Endometrium (tissue), 2 donors: ENCODE results near the gene RHOT1.
"Not testable (repeated sequence)": the region's sequence is repeated elsewhere in the genome, so short reads cannot be mapped to it uniquely, and the experiment has no call there.

ENCODE experiments used
- FAIRE-seq: peaks from 2 replicates; lab custom pipeline; 2012; peaks lifted over from hg19 to GRCh38; lab: Jason Lieb, UNC
- donor health status: control.
- donor health status: control.

RHOT1 gene

GRCh38 chr17:32227910-32228309 is 85.6 kb downstream of the RHOT1 start:
- FAIRE-seq: no peak

- FAIRE-seq: no peak
Measured at GRCh38 chr17:32235588-32235987, 93.3 kb downstream of the RHOT1 start.

GRCh38 chr17:32239456-32239855 is 97.2 kb downstream of the RHOT1 start:
- FAIRE-seq: no peak

GRCh38 chr17:32240750-32241149 is 98.4 kb downstream of the RHOT1 start:
- FAIRE-seq: no peak

- no peak for FAIRE-seq
Measured at GRCh38 chr17:32241640-32242039, 99.3 kb downstream of the RHOT1 start.

DNA sequence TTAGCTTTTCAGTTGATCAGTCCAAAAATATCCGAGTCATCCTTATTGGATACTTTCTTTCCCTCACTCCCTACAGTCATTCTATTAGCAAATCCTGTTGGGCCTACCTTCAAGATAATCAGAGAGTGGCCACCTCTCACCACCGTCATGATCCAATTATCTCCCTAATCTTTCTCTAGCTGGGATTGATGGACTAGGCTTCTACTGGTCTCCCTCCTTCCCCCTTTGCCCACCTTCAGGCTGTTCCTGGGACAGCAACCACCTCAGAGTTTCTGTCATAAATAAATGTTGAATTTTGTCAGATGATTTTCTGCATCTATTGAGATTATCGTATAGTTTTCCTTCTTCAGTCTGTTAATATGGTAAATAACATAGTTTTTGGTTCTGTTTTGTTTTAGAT is 107.2 kb downstream of the RHOT1 start:
- no peak for FAIRE-seq

DNA sequence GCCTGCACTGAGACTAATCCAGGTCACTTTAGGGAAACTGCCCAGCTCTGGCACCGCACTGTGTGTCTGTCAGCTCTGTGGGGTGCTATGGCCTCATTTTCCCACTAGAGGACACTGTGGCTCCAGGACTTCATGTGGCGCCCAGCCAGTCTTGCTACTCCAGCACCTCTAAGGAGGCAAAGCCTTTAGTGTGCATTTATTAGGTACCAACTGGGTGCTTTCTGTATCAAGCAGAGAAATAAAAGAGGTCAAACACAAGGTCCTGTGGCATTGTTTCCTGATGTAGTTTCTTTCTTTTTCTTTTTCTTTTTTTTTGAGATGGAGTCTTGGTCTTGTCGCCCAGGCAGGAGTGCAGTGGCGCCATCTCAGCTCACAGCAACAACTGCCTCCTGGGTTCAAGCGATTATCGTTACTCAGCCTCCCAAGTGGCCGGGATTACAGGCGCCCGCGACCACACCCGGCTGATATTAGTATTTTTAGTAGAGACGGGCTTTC is 110.9 kb downstream of the RHOT1 start:
- FAIRE-seq: no peak

DNA sequence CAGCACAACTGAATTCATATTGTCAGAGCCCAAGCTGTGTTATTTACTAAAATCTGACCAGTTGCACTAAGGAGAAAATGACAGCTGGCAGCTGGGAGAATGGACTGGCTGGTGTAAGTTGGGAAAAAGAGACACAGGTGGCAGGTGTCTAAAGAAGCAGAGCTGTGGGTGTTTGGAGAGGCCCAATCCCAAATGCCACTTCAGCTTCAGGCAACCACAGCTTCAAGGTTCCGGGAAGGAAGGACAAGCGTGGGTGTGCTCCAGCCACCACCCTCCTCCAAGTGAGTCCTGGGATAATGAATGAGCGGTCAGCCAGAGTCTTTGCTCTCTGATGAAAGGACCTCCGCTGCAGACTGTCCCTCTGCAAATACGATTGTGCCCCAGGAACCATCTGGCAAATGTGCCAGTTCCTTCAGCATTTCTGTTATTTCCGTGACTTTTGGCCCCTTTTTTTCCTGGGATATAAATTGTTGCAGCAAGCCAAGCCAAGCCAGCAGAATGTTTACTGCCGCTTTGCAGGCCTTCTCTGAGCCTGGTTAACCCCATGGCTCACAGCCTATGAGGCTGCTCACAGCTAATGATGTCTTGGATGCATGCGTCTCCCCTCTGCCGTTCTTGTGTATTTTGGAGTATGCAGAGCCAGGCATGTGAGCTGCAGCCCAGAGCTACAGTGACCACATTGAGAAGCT is 113.9 kb downstream of the RHOT1 start:
- no peak for FAIRE-seq

- no peak for FAIRE-seq
Measured at GRCh38 chr17:32256701-32257019, 114.4 kb downstream of the RHOT1 start.

DNA sequence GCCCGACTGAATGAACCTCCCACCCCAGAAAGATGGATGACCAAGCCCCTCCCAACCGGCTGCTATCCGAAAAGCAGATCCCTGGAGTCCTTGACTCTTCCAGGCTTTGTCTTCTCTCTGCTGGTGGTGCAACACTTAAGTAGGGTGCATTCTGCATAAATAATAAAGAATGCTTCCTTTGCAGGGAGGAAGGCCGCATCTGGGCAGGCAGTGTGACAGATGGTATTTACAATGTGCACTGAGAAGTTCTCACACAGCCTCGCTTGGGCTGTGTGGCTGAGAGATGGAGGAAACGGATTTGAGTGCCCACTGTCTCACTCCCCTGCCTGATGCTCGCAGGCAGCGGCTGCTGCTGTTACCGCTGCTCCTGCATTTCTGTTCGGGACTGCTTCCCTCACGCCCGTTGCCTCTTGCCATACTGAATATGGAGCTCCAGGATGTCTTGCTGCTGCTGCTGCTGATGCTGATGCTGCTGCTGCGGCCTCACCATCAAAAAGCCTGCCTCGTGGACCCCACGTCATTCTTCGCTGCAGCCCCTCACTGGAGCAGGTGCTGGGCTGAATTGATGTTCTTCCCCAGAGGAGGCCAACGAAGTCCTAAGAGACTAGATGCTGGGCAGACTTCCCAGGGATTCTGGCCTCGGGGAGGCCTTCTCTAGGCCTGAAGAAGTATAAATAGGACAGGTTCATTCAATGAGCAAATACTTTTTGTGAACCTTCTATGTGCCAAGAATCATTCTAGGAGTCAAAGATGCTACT is 116.3 kb downstream of the RHOT1 start:
- no peak for FAIRE-seq

DNA sequence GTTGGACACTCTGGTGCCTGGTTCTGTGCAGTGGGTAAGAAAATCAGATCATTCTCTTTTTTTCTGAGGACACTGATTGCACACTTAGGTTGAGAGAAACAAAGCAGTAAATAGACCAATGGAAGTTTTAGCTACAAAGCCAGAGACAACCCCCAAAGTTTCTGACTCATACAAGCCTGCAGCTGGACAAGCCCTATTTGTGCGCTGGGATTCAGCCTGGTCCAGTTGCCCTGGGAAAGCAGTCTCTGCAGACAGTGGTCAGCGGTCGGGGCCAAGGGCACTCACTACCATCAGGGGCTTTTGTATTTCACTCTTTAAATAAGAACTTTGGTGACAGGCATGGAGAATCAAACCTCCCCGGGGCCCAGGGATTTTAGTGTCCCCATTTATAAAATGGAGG is 117.3 kb downstream of the RHOT1 start:
- no peak for FAIRE-seq

- FAIRE-seq: no peak
Measured at GRCh38 chr17:32261417-32261736, 119.1 kb downstream of the RHOT1 start.

GRCh38 chr17:32261936-32262510 is 119.7 kb downstream of the RHOT1 start:
- FAIRE-seq: no peak

DNA sequence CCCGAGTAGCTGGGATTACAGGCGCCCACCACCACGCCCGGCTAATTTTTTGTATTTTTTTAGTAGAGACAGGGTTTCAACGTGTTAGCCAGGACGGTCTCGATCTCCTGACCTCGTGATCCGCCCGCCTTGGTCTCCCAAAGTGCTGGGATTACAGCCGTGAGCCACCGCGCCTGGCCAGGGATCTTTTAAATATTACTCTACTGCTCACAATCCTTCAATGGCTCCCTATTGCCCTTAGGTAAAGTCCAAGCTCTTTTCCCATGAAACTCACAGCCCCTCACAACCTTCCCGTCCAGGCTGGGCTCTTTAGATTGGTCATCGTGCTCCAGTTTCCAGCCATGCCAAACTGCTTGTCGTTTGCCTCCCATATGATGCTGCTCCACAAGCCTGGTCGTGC is 121.2 kb downstream of the RHOT1 start:
- FAIRE-seq: not testable (repeated sequence)

GRCh38 chr17:32264140-32264799 is 122.0 kb downstream of the RHOT1 start:
- FAIRE-seq: no peak

GRCh38 chr17:32264823-32265191 is 122.5 kb downstream of the RHOT1 start:
- FAIRE-seq: no peak

DNA sequence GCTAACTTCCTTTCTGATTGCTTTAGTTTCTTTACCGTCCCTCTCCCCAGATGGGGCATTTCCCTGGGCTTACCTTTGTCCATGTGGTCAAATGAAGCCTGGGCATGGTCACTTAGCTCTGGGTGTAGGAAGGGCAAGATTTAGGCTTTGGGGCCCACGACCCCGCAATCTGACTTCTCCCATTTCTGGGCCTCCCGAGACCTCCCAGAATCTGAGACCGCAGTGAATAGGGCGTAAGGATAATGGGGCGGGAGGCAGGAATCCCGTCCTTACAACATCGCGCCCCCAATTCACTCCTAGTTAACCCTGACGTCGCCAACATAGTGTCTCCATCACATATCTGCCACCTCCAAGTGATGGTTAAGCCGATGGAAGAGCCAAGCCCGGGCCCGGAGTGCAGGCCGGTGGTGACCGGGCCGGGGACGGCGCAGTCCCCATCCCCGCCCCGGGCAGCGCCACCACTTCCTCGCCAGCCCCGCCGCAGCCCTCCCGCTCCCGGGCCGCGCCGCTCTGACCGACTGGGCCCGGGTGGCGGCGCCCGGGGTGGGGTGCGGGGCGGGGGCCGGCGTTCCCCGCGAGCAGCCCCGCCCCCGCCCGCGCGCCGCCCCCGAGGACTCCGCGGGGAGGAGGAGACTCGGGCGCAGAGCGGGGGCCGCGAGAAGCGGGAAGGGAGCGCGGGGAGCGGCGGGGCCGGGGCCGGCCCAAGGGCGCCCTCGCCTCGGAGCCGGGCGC is 123.1 kb downstream of the RHOT1 start, which contains the start of gene RHBDL3:
Gene RHBDL3 (plus strand): TSS at position 641 of the 732 bp plus-strand sequence. CDS start 358 bp downstream, outside the sequence.
- no peak for FAIRE-seq

- no peak for FAIRE-seq
Measured at GRCh38 chr17:32266051-32266388, 123.7 kb downstream of the RHOT1 start.

GRCh38 chr17:32266389-32267301 is 124.3 kb downstream of the RHOT1 start:
- no peak for FAIRE-seq

DNA sequence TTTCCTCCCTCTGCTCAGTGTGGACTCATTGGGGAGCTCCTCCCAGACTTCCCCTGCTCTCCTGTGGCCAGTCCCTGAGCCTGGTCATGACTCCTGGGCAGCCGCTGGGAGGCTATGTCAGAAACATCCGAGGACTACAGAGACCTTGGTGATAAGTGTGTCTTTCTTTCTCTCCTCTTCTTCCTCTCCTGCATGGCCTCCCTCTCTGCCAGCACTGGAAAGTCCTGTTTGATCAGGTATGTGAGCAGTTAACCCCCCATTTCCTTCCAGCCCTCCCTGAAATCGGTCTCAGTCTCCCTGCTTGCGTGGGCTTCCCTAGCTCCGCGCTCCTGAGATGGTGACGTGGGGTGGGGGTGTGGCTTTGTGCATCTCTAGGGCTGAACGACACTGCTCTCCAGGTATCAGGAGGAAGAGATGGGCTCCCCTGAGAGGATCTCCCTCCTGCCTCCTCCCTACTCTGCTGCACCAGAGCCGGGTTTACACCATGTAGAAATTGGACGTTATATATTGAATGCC is 125.4 kb downstream of the RHOT1 start:
- no peak for FAIRE-seq

DNA sequence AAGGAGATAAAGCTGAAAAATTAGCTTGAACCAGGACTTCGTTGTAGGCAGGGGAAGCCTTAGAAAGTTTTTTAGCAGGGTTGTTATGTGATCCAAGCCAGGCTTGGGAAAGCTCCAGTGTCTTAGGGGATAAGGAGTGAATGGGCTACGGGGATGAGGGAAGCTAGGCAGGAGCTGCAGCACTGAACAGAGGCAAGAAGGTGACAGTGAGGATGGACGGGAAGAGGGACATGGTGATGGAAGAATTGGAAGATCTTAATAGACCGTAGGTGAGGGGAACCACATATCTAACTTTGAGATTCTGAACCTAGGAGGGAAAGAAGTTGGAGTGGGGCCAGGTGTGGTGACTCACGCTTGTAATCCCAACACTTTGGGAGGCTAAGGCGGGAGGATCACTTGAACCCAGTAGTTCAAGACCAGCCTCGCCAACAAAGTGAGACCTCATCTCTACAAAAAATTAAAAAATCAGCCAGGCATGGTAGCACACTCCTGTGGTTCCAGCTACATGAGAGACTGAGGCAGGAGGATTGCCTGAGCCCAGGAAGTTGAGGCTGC is 126.5 kb downstream of the RHOT1 start:
- FAIRE-seq: no peak
